SU-DHL-6 (cell line): ENCODE data around the gene PSTPIP1.

ENCODE experiments used
- H2AFZ ChIP-seq: fragments of 200-600 bp; sonication (generic); 2 replicates; pipeline ENCODE4 v1.6.1; 2014; ENCODE audit warnings: low read depth, mild to moderate bottlenecking, moderate library complexity, mixed read lengths, antibody characterized with exemption, low read length; ENCODE audit not compliant: severe bottlenecking
- H3F3A ChIP-seq: fragments of 200-600 bp; shearing (Covaris generic); 2 replicates; pipeline ENCODE4 v1.6.0; 2016; ENCODE audit warnings: antibody characterized with exemption, mild to moderate bottlenecking; ENCODE audit not compliant: insufficient read depth
- H3K27ac ChIP-seq: fragments of 200-600 bp; sonication (generic); 2 replicates; pipeline ENCODE4 v1.5.1; 2016; ENCODE audit warnings: low read depth, mild to moderate bottlenecking, low read length, moderate library complexity, mixed read lengths
- H3K27me3 ChIP-seq: fragments of 200-600 bp; sonication (generic), shearing (Covaris generic); 2 replicates; pipeline ENCODE4 v1.6.0; 2014; ENCODE audit warnings: mild to moderate bottlenecking, low read length
- H3K36me3 ChIP-seq: fragments of 200-600 bp; sonication (generic); 2 replicates; pipeline ENCODE4 v1.6.1; 2014; ENCODE audit warnings: mild to moderate bottlenecking, low read length, mixed read lengths
- H3K4me2 ChIP-seq: fragments of 300-600, 200-600 bp; shearing (Covaris generic), sonication (generic); 2 replicates; pipeline ENCODE4 v1.6.0; 2014; ENCODE audit warnings: low read length, low read depth, mild to moderate bottlenecking; ENCODE audit not compliant: poor library complexity, severe bottlenecking
- H3K4me3 ChIP-seq: fragments of 200-600 bp; sonication (generic); 2 replicates; pipeline ENCODE4 v1.5.1; 2014; ENCODE audit warnings: antibody characterized with exemption, low read length, mild to moderate bottlenecking, mixed read lengths; ENCODE audit not compliant: insufficient read depth, poor library complexity, severe bottlenecking
- H3K79me2 ChIP-seq: fragments of 200-600 bp; sonication (generic); 2 replicates; pipeline ENCODE4 v1.6.1; 2014; ENCODE audit warnings: mild to moderate bottlenecking, low read length, moderate library complexity; ENCODE audit not compliant: insufficient read depth
- H3K9ac ChIP-seq: fragments of 200-600 bp; sonication (generic); 2 replicates; pipeline ENCODE4 v1.7.0; 2014; ENCODE audit warnings: mild to moderate bottlenecking, low read length
- H3K9me2 ChIP-seq: fragments of 200-600 bp; sonication (generic); replicated peaks from 2 replicates; pipeline ENCODE4 v1.6.1; 2014; ENCODE audit warnings: low read length; ENCODE audit not compliant: insufficient read depth
- H3K9me3 ChIP-seq: fragments of 200-600 bp; sonication (generic); 2 replicates; pipeline ENCODE4 v1.6.1; 2014; ENCODE audit warnings: low read length, mixed read lengths; ENCODE audit not compliant: insufficient read depth
- H4K20me1 ChIP-seq: fragments of 200-600 bp; sonication (generic); 2 replicates; pipeline ENCODE4 v1.6.1; 2014; ENCODE audit warnings: low read depth, mild to moderate bottlenecking, antibody characterized with exemption, low read length, moderate library complexity, mixed read lengths
- EZH2phosphoT487 ChIP-seq: fragments of 200-600 bp; sonication (generic), shearing (Covaris generic); conservative IDR thresholded peaks from 2 replicates; pipeline ENCODE4 v1.6.1; 2018; ENCODE audit warnings: mild to moderate bottlenecking, antibody characterized with exemption, low read length, moderate library complexity, mixed read lengths
- TF ChIP-seq, protein P1 (sequence below): fragments of 200-600 bp; sonication (generic); IDR thresholded peaks from one replicate; pipeline ENCODE4 v1.5.1; 2017; ENCODE audit warnings: antibody characterized with exemption, mild to moderate bottlenecking, low read length, moderate library complexity; ENCODE audit not compliant: insufficient read depth, poor library complexity, severe bottlenecking

The PSTPIP1 gene

DNA sequence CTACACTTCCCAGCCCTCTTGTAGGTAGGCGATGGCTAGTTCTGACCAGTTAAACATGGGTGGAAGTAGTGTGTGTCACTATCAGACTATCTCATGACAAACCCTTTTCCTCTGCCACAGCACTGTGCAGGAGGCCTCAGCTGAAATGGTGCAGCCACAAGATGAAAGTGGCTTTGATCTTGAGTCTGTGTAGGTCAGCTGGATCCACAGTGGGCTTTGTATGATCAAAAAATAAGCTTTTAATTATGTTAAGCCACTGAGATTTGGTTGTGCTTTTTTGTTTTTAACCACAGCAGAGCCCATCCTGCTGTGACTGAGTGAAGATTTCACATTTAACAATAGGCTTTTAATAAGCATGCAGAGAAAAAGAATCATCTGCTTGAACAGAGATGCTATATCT is 43.7 kb upstream of the PSTPIP1 start:
- Histone ChIP-seq H3F3A (no peaks in the 10 kb centered on the region), H3K4me2 (no peak overlapping the region), H3K4me3 (no peak overlapping the region), H3K9me2 (no peaks in the 10 kb centered on the region), H3K79me2 (no peaks in the 10 kb centered on the region), H3K9me3 (no peaks in the 10 kb centered on the region), H2AFZ (no peak overlapping the region), H3K9ac (no peak overlapping the region), H3K27ac (no peak overlapping the region), H4K20me1 (no peaks in the 10 kb centered on the region), H3K36me3 (peaks cover 18% of the 10 kb centered on the region; the same call in 1 of the 2 replicates), H3K27me3 (no peaks in the 10 kb centered on the region)
- no peak for TF ChIP-seq EZH2phosphoT487
- TF ChIP-seq, protein P1, sequence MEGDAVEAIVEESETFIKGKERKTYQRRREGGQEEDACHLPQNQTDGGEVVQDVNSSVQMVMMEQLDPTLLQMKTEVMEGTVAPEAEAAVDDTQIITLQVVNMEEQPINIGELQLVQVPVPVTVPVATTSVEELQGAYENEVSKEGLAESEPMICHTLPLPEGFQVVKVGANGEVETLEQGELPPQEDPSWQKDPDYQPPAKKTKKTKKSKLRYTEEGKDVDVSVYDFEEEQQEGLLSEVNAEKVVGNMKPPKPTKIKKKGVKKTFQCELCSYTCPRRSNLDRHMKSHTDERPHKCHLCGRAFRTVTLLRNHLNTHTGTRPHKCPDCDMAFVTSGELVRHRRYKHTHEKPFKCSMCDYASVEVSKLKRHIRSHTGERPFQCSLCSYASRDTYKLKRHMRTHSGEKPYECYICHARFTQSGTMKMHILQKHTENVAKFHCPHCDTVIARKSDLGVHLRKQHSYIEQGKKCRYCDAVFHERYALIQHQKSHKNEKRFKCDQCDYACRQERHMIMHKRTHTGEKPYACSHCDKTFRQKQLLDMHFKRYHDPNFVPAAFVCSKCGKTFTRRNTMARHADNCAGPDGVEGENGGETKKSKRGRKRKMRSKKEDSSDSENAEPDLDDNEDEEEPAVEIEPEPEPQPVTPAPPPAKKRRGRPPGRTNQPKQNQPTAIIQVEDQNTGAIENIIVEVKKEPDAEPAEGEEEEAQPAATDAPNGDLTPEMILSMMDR = no peak

DNA sequence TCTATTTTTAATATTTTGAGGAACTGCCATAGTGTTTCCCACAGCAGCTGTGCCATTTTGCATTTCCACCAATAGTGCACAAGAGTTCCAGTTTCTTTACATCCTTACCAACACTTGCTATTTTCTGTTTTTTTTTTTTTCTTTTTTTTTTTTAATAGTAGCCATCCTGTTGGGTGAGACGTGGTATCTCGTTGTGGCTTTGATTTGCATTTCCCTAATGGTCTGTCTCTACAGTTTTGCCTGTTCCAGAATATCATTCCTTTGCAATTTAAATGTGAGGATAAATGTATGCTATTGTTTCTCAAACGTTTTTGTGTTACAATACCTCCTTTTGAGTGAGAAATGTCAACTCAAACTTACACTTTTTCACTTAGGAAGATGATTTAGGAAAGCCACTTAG is 41.0 kb upstream of the PSTPIP1 start:
- Histone ChIP-seq H2AFZ (no peak overlapping the region), H3K9ac (no peak overlapping the region), H3K79me2 (no peaks in the 10 kb centered on the region), H4K20me1 (no peaks in the 10 kb centered on the region), H3K27me3 (no peaks in the 10 kb centered on the region), H3K9me3 (no peaks in the 10 kb centered on the region), H3F3A (no peaks in the 10 kb centered on the region), H3K27ac (no peak overlapping the region), H3K4me3 (no peak overlapping the region), H3K9me2 (no peaks in the 10 kb centered on the region), H3K36me3 (peaks cover 9% of the 10 kb centered on the region; the same call in 1 of the 2 replicates), H3K4me2 (no peak overlapping the region)
- TF ChIP-seq, protein P1 = no peak
- TF ChIP-seq EZH2phosphoT487 = no peak

DNA sequence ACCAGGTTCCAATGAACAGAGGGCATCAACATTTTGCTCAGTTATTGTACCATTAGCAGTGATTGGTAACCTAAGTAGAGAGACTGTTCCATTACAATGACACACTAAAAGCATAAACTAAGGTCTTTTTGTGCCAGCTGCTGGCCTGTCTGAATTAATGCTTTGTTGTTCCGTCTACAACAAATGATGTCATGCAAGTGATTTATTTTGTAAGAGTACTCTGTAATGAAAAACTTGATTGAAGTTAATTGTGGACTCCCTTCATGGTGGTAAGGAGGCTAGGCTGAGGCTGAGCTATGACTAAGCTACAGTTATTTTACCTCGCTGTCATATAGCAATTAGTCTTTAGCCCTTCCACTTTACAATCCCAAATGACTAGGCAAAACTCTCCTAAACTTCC is 40.2 kb upstream of the PSTPIP1 start:
- Histone ChIP-seq H4K20me1 (no peaks in the 10 kb centered on the region), H3F3A (no peaks in the 10 kb centered on the region), H3K9ac (no peak overlapping the region), H3K79me2 (no peaks in the 10 kb centered on the region), H2AFZ (no peak overlapping the region), H3K4me3 (no peak overlapping the region), H3K9me2 (no peaks in the 10 kb centered on the region), H3K36me3 (peaks cover 4% of the 10 kb centered on the region; the same call in 1 of the 2 replicates), H3K27ac (no peak overlapping the region), H3K4me2 (no peak overlapping the region), H3K9me3 (no peaks in the 10 kb centered on the region), H3K27me3 (no peaks in the 10 kb centered on the region)
- no peak for TF ChIP-seq EZH2phosphoT487
- TF ChIP-seq, protein P1 = no peak
